NCI-H2029 treated with DMSO at 0.1 percent for 48 hours (cell line): ENCODE results near the gene ATAD1.

Experiments used
- DNase-seq: peaks from one replicate; lab custom pipeline; 2025; lab: John Stamatoyannopoulos, UW

Gene ATAD1

DNA sequence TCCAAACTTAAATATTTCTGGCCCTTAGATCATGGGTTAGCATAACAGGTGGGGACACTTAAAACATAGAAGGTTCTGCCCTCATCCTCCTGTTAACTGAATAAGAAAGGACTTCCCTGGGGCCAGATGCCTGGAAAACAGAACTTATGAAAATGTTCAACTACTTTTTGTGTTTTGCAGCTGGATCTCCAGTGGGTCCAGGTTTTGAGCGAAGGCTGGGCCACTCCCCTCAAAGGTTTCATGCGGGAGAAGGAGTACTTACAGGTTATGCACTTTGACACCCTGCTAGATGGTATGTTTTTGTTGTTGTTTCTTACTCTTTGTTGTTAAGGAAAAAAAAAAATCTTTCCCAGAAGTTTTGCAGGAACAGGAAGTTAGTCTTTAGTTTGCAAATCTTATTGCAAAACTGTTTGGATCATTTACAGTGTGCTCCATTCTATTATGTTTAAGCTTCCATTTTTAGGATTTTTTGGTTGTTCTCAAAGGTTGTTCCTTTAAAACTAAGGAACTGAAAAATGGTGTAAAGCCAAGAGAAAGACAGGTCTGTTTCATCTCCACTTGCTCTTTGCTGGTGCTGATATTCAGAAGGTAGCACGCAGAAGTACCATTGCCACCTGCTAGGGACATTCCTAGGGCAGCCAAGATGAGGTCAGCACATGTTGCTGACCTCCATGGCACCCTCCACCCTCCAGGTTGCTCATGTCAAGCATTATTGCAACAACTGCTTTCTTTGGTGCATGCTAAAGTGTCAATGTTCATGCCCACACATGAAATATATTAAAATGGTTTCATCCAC lies 102.3 kb downstream of the ATAD1 start:
- DNase-seq, result no peak

DNA sequence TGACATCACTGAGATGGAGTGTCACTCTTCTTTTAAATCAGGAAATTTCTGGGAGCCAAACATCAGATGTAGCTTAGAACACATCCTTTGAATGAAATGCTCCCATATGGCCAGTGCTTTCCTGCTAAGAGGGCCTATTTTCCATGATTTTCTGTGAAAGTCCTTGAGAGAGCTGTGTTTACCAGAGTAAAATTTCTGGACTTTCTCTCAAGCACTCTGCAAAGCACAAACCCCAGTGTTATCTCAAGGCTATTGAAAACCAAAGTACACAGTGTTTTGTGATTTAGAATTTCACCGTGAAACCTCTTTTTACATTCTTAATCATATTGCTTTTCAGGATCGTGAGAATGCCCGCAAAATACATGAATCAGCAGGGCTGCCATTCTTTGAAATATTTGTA lies 104.3 kb downstream of the ATAD1 start:
- DNase-seq, result no peak

DNA sequence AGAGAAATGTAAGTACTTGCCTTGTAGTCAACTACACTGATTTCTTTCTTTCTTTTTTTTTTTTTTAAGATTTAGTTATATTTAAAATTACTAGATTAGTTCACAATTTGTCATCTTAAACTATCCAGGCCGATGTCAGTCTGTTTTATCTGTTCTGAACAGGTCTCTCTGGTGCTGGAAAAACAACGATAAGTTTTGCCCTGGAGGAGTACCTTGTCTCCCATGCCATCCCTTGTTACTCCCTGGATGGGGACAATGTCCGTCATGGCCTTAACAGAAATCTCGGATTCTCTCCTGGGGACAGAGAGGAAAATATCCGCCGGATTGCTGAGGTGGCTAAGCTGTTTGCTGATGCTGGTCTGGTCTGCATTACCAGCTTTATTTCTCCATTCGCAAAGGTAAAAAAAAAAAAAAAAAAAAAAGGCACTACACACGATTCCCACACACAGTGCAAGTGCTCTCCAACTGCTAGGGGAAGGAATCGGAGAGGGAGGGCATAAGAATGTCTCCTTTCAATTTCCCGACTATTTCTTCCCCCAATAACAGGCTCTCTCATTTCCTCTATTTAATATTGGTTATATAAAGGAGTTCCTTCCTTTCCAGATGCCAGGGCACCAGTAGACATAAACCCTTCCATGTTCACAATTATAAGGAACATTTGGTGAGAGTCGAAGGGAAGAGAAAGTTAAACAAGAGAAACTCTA lies 105.0 kb downstream of the ATAD1 start:
- DNase-seq, result no peak

DNA sequence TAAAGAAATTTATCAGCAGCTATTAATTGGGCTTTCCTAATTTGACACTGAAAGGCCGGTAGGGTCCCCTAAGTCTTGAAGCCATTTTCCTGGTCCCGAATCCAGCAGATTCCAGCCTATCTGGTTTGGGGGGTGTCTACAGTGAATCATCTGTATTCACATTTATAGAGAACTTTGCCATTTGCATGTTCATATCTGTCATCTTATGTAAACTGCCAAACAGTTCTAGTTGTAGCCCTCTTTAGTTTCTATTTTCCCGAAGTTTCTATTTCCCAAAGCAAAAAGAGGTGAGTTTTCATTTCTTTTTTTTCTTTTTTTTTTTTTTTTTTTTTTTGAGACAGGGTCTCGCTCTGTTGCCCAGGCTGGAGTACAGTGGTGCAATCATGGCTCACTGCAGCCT lies 110.8 kb downstream of the ATAD1 start:
- DNase-seq, result no peak

DNA sequence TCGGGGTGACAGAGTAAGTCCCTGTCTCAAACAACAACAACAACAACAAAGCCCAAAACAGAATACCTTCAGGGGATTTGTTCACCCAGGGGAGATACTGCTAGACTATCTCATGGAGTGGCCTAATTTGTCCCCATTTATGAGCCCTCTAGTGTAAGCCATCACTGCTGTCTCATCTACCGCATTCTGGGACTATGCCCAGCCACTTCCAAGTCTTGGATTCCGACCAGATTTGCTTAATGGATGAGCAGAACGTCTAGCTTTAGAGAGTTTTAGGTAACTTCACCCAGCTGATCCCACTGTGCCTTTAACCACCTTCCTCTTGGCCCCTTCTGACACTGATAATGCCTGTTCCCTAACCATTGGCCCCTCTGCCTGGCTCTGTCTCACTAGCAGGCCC lies 111.3 kb downstream of the ATAD1 start:
- no peak for DNase-seq

DNA sequence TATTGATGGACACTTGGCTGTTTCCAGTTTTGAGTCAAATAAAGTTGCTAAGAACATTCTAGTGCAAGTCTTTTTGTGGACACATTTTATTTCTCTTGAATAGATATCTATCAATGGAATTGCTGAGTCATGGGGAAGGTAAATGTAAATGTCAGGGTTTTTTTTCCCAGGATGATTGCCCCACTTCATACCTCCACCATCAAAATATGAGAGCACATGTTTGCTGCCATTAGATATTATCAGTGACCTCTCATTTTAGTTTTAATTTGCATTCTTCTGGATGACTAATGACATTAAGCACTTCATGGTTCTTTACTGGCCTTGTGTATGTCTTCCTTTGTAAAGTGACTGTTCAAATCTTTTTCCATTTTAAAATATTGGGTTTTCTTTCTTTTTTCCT lies 112.7 kb downstream of the ATAD1 start:
- no peak for DNase-seq

DNA sequence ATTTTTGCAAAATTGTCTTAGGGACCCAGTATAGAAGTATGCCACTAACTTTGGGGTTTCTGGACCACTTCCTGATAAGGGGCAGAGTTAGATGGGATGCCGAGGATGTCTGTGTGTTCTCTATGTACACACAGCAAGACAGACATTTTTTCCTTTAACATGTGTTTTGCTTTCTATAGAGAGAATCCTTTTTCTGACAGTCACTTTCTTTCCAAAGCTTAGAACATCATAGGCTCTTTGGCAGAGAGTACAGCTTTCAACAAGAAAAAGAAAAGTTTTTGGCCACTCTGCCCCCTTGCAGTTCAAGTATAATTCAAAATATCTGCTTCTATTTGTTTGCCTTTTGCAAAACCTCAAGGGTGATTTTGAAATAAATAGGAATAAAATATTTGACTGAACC lies 114.3 kb downstream of the ATAD1 start:
- no peak for DNase-seq

DNA sequence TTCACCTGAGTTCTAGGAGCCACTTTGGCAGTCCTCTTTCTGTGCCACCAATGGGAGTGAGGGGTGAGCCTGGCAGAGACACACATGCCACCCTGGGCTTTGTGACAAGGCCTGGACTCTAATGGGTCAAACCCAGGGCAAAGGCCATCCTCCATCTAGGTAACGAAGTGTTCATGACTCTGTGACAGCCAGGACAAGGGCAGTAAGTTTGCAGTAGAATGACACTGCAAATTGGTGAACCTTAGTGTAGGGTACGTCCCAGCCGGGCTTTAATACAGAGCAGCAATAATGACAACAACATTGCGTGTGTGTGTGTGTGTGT lies 115.1 kb downstream of the ATAD1 start:
- DNase-seq, result no peak

DNA sequence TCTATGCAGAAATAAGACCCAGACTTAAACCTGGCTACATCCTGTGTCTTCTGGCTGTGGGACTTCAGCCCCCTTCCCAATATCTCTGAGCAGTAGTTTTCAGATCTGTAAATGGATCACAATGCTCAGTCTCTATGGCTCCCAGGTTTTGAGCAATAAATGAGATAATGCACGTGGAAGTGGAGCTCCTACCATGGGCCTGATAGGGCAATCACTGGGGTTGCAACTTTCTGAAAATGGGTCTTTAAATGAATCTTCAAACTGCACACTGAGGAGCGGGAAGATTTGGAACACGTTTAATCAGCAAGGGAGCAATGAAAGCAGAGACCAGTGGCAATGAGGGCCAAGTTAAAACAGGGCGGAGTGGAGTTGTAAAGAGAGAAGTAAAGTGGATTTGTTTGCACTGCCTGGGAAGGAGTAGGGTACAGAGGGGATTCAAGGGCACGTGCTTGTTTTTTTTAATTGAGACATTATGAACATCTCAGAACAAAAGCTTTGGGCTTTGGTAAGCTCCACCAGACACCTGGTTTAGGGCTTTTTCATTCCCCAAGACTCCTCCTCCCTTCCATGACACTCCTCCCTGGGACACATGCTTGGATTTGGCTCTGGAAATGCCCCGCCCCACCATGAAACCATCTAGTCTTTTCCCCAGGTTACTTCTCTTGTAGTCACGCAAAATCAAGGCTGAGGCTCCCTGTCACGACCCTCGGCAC lies 115.6 kb downstream of the ATAD1 start:
- no peak for DNase-seq
